GM18861 (cell line): ENCODE data around the gene PAIP2.
"Not testable (repeated sequence)": the region's sequence is repeated elsewhere in the genome, so short reads cannot be mapped to it uniquely, and the experiment has no call there.

Experiments
- ATAC-seq: cut with Tn5 transposase; IDR thresholded peaks from one replicate; pipeline ENCODE4 v1.9.1; 2021; ENCODE audit not compliant: unreplicated experiment

PAIP2 gene

GRCh38 chr5:139315056-139315615 lies 26.5 kb upstream of the PAIP2 start:
- no peak for ATAC-seq

DNA sequence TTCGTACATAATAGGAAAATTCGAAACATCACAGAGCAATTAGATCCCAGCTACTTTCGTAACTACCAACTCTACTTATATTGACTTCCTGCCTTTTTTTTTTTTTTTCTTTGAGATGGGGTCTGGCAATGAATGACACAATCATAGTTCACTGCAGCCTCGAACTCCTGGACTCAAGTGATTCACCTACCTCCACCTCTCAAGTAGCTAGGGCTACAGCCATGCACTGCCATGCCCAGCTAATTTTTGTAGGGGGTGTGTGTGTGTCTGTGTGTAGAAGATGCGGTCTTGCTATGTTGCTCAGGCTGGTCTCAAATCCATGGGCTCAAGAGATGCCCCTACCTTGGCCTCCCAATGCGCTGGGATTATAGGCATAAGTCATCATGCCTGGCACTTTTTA lies 5.8 kb upstream of the PAIP2 start:
- ATAC-seq: no peak

- ATAC-seq: no peak
These were observed 1.6 kb upstream of the PAIP2 start for GRCh38 chr5:139340051-139340450.

DNA sequence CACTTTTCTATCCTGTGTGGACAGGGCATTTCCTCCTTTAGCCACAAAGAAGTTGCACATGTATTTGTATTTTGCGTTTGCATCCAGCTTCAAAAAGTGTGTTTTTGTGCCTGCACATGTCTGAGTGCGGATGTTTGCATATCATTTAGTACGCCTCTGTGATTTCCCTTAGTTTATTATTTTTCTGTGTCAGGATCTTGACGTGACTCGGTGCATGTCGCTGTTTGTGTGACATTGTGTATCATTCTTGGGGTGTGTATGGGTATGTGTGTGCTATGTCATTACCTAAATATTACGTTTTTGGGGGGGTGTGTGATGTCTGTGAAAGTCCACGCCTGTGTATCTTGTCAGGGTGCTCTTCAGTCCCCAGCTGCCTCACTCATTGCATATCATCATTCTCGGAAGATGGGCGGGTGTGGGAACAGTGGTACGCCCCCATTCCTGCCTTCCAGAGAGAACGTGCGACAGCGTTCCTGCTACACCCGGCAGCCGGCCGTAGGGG lies 416 bp upstream of the PAIP2 start:
- no peak for ATAC-seq

- peak; percentile 37 for ATAC-seq
These were observed 719 bp downstream of the PAIP2 start for GRCh38 chr5:139342423-139342723.

DNA sequence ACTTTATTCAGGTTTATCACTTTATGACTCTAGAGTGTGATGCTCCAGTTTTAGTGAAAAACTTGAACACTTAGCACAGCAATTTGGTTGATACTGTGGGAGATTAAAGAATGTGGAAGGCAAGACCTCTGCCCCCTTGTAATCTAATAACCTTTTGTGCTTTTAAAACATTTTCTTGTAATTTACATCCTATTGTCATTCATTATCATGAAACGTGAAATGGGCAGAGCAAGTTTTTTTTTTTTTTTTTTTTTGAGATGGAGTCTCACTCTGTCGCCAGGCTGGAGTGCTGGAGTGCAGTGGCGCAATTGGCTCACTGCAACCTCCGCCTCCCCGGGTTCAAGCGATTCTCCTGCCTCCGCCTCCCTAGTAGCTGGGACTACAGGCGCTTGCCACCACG lies 1.8 kb downstream of the PAIP2 start:
- ATAC-seq: no peak

DNA sequence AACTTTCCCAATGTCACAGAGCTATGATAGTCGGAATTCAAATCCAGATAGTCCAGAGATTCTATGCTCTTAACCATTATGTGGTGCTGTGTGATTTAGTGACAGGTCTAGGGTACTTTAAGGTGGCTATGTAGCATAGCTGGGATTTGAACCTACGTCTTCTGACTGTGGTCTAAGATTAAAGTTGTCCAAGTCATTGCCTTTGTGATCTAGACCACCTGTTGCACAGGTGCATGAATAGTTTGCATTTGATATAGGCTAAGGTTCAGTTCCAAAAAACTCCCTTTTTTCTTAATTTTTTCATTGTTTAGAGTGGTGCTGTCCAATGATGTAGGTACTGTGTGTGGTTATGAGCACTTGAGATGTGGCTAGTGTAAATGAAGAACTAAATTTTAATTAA lies 2.5 kb downstream of the PAIP2 start:
- ATAC-seq: no peak

DNA sequence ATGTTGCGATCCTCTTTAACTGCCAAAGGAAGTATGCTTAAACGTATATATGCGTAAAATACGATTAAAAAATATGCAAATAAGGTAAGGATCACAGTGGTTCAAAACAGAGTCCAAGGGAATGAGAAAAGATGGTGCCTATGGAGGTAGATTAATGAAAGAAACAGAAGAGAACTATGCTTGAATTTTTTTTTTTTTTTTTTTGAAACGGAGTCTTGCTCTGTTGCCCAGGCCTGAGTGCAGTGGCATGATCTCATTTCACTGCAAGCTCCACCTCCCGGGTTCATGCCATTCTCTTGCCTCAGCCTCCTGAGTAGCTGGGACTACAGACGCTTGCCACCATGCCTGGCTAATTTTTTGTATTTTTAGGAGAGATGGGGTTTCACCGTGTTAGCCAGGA lies 3.8 kb downstream of the PAIP2 start:
- ATAC-seq: not testable (repeated sequence)

DNA sequence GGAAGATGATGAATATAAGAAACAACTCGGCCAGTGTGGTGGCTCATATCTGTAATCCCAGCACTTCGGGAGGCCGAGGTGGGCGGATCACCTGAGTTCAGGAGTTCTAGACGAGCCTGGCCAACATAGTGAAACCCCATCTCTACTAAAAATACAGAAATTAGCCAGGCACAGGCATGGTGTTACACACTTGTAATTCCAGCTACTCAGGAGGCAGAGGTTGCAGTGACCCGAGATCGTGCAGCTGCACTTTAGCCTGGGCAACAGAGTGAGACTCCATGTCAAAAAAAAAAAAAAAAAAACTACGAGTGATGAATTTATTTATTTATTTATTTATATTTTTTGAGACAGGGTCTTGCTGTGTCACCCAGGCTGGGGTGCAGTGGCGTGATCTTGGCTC lies 6.2 kb downstream of the PAIP2 start:
- ATAC-seq: not testable (repeated sequence)

DNA sequence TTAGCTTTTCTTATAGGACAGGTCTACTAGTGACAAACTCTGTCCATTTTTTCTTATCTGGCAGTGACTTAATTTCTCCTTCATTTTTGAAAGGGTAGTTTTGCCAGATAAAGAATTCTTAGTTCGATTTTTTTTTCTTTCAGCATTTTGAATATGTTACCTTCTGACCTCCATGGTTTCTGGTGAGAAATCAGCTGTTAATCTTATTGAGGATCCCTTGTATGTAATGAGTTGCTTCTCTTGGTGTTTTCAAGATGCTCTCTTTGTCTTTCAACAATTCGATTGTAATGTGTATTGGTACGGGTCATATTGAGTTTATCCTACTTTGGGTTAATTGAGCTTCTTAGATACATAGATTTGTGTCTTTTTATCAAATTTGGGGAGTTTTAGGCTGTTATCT lies 12.5 kb downstream of the PAIP2 start:
- no peak for ATAC-seq

DNA sequence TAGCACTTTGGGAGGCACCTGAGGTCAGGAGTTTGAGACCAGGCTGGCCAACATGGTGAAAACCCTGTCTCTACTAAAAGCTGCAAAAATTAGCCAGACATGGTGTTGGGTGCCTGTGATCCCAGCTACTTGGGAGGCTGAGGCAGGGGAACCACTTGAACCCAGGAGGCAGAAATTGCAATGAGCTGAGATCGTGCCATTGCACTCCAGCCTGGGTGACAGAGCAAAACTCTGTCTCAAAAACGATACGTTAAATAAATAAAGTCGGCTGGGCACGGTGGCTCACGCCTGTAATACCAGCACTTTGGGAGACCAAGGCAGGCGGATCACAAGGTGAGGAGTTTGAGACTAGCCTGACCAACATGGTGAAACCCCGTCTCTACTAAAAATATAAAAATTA lies 14.2 kb downstream of the PAIP2 start:
- not testable (repeated sequence) for ATAC-seq

DNA sequence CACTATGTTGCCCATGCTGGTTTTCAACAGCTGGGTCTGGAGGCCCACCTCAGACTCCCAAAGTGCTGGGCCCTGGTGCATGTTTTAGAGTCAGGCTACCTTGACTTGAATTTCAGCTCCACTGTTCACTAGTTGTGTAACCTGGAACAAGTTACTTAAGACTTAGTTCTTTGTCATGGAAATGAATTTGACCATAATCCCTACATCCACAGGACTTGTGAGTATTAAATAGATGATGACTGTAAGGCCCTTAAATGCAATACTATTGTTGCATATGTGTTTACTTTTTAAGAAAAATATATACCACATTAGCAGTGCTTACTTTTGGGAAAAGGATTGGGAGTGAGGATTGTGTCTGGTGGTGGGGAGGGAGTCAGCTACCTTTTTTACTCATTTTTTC lies 16.4 kb downstream of the PAIP2 start:
- ATAC-seq: no peak

GRCh38 chr5:139360384-139360783 lies 18.7 kb downstream of the PAIP2 start:
- ATAC-seq: no peak

DNA sequence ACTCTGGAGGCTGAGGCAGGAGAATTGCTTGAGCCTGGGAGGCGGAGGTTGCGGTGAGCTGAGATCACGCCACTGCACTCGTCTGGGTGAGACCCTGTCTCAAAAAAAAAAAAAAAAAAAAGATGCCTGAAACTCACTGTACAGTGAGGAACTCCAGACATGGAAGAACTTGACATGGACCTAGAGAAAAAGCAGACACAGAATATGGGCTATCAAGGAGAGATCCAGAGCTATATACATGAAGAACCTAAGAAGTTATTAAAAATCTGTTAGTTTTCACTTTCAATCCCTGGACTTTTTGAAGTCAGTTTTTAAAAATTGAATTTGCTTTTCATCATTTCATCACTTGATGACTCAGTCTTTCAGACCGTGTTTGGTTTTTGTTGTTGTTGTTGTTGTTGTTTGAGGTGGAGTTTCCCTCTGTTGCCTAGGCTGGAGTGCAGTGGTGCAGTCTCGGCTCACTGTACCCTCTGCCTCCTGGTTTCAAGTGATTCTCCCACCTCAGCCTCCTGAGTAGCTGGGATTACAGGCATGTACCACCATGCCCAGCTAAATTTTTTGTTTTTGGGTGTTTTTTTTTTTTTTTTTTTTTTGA lies 20.3 kb downstream of the PAIP2 start:
- no peak for ATAC-seq

GRCh38 chr5:139363937-139364336 lies 22.3 kb downstream of the PAIP2 start:
- no peak for ATAC-seq

DNA sequence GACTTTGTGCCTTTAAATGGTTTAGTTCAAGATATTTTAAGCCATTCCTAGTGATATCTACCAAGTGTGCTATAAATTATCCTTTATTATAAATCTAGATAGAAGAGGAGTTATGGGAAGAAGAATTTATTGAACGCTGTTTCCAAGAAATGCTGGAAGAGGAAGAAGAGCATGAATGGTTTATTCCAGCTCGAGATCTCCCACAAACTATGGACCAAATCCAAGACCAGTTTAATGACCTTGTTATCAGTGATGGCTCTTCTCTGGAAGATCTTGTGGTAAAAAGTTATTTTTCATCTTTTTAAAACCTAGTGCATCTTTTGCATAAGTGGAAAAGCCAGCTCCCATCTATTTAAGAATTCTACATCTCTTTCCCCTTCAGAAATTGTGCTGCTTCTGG lies 22.8 kb downstream of the PAIP2 start:
- ATAC-seq: no peak

GRCh38 chr5:139368613-139369012 lies 27.0 kb downstream of the PAIP2 start:
- ATAC-seq: no peak

DNA sequence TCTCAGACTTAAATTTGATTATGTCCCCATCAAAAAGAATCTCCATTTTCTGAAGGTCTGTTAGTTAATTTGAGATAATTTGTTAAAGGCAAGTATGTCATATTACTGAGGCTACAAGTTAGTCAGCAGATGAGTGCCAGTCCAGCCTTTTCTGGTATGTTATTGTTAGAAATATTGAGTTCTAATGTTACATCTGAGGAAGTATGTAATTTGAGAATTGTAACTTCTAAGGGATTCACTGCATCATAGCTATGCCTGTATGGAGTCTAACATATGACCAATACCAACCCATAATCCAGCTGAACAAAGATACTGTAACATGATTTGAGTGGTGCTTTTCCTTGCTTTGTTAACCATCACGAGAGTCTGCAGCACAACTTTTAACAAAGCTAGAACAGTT lies 27.5 kb downstream of the PAIP2 start:
- no peak for ATAC-seq

DNA sequence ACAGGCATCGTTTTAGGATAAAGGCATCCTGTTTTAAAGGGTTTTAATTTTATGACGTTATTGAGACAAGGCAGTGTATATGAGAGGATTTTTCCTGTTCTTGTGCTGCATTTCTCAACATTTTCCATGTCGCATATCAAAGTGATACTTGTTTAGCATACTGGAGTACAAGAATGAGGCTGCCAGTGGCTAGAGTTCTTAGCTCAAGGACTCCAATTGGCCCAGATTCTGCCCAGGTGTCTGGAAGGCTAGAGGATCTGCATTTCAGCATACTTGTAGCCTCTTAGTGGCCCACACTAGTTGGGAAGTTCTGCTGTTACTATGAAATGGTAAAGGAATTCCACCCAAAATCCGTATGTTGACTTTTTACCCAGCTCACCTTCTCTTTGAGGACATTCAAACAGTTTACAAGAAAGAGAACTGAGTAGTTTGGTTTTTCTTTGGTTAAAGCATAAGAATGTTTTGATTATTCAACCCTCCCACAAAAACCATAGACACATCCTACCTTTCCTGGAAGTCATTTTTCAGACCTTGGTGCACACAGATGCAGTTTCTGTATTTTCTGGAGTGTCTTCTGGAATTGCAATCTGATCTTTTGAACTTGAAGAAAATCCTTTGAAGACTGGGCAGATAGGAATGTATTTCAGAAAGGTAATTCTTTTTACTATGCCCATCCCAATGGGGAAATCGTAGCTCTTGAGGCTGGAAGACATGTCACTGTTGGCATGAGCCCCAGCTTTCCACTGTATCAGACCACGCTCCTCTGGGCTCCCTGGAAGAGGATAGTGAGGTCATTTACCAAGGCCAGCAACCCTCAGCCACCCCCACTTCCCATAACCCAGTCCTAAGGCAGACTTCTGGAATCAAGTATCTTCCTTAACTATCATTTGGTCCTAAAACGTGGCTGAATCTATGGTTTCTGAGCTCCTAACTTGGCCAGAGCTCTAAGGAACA lies 30.1 kb downstream of the PAIP2 start:
- ATAC-seq: no peak

GRCh38 chr5:139374909-139375308 lies 33.3 kb downstream of the PAIP2 start:
- no peak for ATAC-seq

GRCh38 chr5:139376364-139376763 lies 34.7 kb downstream of the PAIP2 start:
- ATAC-seq: no peak

DNA sequence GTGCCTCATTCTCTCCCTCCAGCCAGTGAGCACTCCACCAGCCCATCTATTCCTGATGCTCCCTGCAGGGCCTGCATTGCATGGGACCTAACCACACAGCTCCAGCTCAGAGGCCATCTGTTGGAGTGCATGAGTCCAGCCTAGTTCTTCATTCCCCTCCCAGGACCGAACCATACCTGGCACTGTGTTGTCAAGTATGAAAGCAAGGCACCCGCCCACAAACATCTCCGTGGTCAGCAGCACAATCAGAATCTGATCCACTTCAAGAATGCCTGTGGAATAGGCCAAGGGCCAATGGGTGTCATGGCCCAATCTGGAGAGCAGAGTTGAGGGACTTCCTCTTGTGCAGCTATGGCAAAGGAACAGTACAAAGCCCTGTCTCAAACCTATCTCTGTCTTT lies 35.6 kb downstream of the PAIP2 start:
- no peak for ATAC-seq
